ENCODE results near the gene DNAAF5. TPM values are rescaled to one million over a fixed set of nuclear protein-coding genes. Genes with fewer than 3 reads are reported as not detected.
"Not testable (repeated sequence)": the region's sequence is repeated elsewhere in the genome, so short reads cannot be mapped to it uniquely, and the experiment has no call there.

DNAAF5 gene
- total RNA-seq, 1 experiment from 2014 or later, result 51.2 TPM

DNA sequence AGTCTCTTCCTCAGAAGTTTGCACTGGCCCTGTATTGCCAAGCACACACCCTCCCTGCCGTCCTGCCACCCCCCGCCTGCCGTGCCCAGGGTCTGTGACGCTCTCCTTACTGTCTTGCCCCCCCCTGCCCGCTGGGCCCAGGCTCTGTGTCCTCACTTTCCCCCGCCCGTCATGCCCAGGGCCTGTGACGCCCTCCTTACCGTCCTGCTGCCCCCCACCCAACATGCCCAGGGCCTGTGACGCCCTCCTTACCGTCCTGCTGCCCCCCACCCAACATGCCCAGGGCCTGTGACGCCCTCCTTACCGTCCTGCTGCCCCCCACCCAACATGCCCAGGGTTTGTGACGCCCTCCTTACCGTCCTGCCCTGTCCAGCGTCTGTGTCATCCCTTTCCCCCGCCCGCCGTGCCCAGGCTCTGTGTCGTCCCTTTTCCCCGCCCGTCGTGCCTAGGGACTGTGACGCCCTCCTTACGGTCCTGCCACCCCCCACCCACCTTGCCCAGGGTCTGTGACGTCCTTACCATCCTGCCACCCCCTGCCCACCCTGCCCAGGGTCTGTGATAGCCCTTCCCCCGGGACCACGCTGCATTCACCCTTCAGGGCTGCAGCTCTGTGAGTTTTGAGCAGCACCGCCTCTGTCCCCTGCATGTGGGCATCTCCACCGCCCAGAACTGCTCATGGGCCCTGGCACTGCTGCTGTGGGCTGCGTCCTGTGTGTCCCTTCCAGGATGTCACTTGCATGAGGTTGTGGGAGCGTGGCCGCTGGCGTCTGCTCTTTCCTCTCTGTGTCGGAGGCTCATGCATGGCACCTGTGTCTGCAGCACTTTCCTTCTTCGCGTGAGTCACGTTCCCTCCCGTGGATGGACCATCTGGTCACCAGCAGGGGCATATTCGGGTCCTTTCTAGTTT is 19.9 kb downstream of the DNAAF5 start:
- no peak for DNase-seq (ENCODE audit: low spot score)

DNA sequence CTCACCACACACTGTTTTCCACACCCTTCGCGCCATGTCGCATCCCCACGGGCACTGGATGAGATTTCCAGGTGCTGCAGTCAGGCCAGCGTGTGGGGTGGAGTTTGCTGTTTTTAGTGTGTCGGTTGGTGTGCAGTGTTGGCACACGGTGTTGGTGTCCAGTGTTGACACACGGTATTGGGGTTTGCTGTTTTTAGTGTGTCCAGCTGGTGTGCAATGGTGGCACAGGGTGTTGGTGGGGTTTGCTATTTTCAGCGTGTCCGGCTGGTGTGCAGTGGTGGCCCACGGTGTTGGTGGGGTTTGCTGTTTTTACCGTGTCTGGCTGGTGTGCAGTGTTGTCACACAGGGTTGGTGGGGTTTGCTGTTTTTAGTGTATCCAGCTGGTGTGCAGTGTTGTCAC is 20.7 kb downstream of the DNAAF5 start:
- DNase-seq (ENCODE audit: low spot score), result no peak

DNA sequence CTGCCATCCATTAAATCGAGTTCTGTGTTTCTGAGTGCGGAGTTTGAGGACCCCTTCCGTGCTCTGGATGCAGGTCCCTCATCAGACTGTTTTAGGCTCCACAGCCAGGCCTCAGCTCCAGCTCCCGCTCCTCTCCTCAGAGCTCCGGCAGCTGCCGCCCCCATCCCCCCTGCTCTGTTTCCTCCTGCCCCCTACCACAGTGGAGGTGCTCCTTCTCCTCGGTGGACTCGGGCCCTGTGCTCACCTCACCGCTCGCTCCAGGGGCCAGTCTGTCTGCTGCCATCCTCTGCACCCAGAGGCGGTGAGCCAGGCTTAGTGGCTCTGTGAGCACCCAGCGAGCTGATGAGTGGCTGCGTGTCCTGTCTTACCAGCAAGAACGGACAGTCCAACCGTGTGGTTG is 21.9 kb downstream of the DNAAF5 start:
- DNase-seq (ENCODE audit: low spot score), result no peak

GRCh38 chr7:749140-749551 is 22.6 kb downstream of the DNAAF5 start:
- DNase-seq (ENCODE audit: low spot score), result no peak

GRCh38 chr7:750111-750905 is 23.8 kb downstream of the DNAAF5 start:
- no peak for DNase-seq (ENCODE audit: low spot score)

- no peak for DNase-seq (ENCODE audit: low spot score)
Measured at GRCh38 chr7:751826-752225, 25.3 kb downstream of the DNAAF5 start.

- DNase-seq (ENCODE audit: low spot score), result not testable (repeated sequence)
Measured at GRCh38 chr7:752256-752655, 25.8 kb downstream of the DNAAF5 start.

- DNase-seq (ENCODE audit: low spot score), result no peak
Measured at GRCh38 chr7:753190-753589, 26.7 kb downstream of the DNAAF5 start.

DNA sequence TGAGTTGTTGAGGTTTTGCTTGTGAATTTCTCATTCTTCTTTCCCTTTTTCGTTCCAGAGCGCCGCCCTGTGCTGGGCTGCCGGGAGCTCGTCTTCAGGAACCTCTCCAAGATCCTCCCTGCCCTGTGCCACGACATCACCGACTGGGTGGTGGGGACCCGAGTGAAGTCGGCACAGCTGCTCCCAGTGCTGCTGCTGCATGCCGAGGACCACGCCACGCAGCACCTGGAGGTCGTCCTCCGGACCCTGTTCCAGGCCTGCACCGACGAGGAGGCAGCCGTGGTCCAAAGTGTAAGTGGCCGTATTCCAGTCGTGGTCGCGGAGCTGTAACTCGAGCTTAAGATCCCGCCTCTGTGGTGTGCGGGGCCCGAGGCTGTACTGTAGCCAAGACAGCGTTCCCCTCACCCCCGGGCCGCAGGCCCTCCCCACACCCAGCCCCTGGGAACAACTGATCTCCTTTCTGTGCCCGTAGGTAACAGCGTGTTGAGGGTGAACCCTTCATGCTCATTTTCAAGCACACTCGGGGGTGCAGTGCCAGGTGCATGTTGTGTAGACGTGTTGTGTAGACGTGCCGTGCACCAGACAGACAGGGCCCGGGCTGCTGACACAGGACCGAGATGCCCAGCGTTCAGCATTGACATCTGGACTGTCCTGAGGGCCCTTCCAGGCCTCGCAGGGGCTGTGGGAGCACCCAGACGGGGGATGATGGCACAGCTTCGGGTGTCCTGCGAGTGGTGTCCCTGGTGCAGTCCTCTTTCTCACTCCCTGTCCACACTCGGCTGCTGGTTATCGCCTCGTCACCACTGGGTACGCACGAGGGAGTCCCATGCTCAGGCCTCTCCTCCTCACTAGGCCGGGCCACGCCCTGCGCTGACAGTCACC is 28.3 kb downstream of the DNAAF5 start:
- DNase-seq (ENCODE audit: low spot score), result no peak

DNA sequence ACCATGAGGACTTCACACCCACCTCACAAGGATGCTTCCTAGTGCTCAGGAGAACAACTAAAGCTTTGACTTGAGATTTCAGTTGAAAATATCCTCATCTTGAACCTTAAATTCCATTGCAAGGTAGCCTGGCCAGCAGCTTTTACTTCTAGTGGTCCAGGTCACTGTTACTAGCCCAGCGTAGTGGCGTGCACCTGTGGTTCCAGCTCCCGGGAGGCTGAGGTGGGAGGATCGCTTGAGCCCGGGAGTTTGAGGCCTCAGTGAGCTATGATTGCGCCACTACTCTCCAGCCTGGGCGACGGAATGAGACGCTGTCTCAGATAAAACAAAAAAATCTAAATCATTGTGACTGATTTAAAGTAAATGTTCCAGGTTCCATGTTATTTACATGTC is 28.9 kb downstream of the DNAAF5 start:
- no peak for DNase-seq (ENCODE audit: low spot score)

GRCh38 chr7:756231-756927 is 29.9 kb downstream of the DNAAF5 start:
- no peak for DNase-seq (ENCODE audit: low spot score)

- DNase-seq (ENCODE audit: low spot score), result no peak
Measured at GRCh38 chr7:756928-757560, 30.5 kb downstream of the DNAAF5 start.

- no peak for DNase-seq (ENCODE audit: low spot score)
Measured at GRCh38 chr7:757741-758163, 31.3 kb downstream of the DNAAF5 start.

DNA sequence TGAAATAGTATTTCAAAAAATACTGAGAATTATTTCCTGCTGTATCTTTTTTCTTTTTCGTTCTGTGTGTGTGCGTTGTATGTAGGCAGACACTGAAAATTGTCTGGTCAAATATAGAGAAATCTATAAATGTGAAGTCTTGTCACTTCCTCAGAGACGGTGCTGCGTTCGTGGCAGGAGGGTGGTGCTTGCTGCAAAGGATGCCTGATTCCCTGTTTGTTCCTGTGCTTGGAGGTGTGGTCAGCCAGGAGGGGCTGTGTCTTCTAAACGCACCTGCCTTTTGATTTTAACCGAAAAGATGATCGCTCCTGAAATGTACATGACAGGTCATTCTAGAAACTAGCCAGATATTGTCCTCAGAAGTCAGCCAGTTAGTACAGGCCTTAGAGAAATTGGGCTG is 33.1 kb downstream of the DNAAF5 start:
- no peak for DNase-seq (ENCODE audit: low spot score)

- DNase-seq (ENCODE audit: low spot score), result no peak
Measured at GRCh38 chr7:760006-760405, 33.5 kb downstream of the DNAAF5 start.

DNA sequence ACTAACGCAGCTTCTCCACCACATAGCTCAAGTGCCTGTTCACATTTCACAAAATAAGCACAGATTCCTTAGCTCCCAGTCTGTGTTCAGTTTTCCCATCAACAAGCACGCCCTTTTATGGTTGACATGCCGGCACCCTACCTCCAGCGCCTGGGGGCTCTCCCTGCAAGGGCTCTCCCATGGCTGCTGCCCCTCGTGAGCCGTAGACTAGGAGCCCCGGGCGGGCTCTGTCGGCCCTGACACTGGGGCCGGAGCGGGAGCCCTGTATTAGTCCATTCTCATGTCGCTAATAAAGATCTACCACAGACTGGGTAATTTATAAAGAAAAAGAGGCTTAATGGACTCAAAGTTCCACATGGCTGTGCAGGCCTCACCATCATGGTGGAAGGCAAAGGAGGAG is 34.6 kb downstream of the DNAAF5 start:
- no peak for DNase-seq (ENCODE audit: low spot score)

DNA sequence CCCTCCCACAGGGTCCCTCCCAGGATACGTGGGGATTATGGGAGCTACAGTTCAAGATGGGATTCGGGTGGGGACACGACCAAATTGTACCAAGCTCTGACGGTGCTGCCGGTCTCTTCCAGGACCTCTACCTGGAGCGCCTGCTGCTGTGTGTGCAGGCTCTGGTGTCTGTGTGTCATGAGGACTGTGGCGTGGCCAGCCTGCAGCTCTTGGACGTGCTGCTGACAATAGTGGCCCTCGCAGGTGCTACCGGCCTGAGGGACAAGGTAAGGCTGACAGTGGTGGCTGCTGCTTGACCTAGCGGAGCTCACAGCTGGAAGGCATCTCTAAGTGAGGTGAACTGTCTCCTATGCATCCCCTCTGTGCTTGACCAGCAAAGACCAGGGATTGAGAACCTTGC is 35.1 kb downstream of the DNAAF5 start:
- no peak for DNase-seq (ENCODE audit: low spot score)

- DNase-seq (ENCODE audit: low spot score), result no peak
Measured at GRCh38 chr7:762885-763284, 36.4 kb downstream of the DNAAF5 start.

DNA sequence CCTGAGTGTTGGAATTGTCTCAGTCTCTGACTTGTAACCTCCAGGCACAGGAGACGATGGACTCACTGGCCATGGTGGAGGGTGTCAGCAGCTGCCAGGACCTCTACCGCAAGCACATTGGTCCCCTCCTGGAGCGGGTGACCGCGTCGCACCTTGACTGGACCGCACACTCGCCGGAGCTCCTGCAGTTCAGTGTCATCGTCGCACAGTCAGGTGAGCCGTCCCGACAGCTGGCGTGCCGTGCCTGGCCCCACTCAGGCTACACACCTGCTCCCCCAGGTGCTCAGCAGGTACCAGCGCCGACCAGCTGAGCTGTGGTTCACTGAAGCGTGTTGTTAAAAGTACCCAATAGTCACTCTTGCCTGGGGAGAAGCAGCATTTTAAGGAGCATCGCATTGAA is 37.3 kb downstream of the DNAAF5 start:
- no peak for DNase-seq (ENCODE audit: low spot score)

GRCh38 chr7:765383-765782 is 38.9 kb downstream of the DNAAF5 start:
- DNase-seq (ENCODE audit: low spot score), result no peak

DNA sequence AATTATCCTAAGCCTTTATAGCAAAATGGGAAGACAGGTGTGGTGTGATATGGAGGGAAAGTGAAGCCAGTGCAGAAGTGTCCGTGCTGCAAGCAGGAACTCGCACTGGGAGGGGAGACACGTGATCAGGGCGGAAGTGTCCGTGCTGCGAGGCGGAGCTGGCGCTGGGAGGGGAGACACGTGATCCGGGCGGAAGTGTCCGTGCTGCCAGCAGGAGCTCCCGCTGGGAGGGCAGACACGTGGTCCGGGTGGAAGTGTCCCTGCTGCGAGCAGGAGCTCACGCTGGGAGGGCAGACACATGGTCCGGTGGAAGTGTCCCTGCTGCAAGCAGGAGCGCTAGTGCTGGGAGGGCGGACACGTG is 41.1 kb downstream of the DNAAF5 start:
- DNase-seq (ENCODE audit: low spot score), result no peak

Measured in H4 (cell line).